ENCODE data around the gene FHAD1. TPM values are rescaled to one million over a fixed set of nuclear protein-coding genes. Genes with fewer than 3 reads are reported as not detected.

Gene FHAD1
- total and polyA plus RNA-seq, 10 of the 15 experiments (the other 5 are each of a cell fraction or from before 2014, with no cell fraction given) = 0.09 to 1.0 (median 0.32) TPM; not detected in 2

GRCh38 chr1:15264769-15265168, 17.7 kb downstream of the FHAD1 start:
- no peak overlapping the region for H3K9ac ChIP-seq (ENCODE audit: control insufficient read depth, insufficient read depth, low read length)
- H3K27ac ChIP-seq (ENCODE audit: control insufficient read depth, insufficient read depth) = no peak overlapping the region
- DNase-seq (ENCODE audit: low read depth, low spot score) (no peak), ATAC-seq (no peak), FAIRE-seq (no peak)
- H3K36me3 ChIP-seq (ENCODE audit: control insufficient read depth in 2 of 2, insufficient read depth in 2 of 2, low read length in 1 of 2) = no peaks in the 10 kb centered on the region
- ChIA-PET POLR2A (interaction anchor here (0.6 to 1.0 kb wide), 2 partner anchors 13 to 17 kb away, joined by 3 read pairs; no protein-coding TSS in a partner anchor), CTCF (interaction anchor here (0.7 to 1.5 kb wide), 5 partner anchors 9 to 136 kb away, joined by 3 to 9 read pairs (median 3); no protein-coding TSS in a partner anchor), SMC1A (ENCODE audit: uncharacterized antibody, unreplicated experiment) (interaction anchor here (0.7 to 1.8 kb wide), 4 partner anchors 11 to 136 kb away, joined by 3 to 7 read pairs (median 4); no protein-coding TSS in a partner anchor), RAD21 (ENCODE audit: unreplicated experiment) (interaction anchor here (0.8 to 1.1 kb wide), 2 partner anchors 17 to 33 kb away, joined by 3 read pairs; no protein-coding TSS in a partner anchor)
- no peak overlapping the region for H3K4me2 ChIP-seq (ENCODE audit: control insufficient read depth, insufficient read depth)
- H3K4me1 ChIP-seq (ENCODE audit: control insufficient read depth, insufficient read depth, low read length) = peaks cover 14% of the 10 kb centered on the region
- intact Hi-C loops (cut with micrococcal nuclease; ENCODE audit: unreplicated experiment) (no loop called here), in situ Hi-C loops (cut with MboI) (no loop called here)
- 0% methylated on average over 2 of the region's 2 CpGs for WGBS (ENCODE audit: insufficient coverage, insufficient replicate concordance, low lambda C conversion rate, missing lambda C conversion rate)
- no peak overlapping the region for H3K4me3 ChIP-seq
- H3K79me2 ChIP-seq (ENCODE audit: control insufficient read depth, insufficient read depth, low read length) = no peaks in the 10 kb centered on the region
- peaks cover 1% of the 10 kb centered on the region; the same call in 1 of the 3 replicates for H3K9me3 ChIP-seq (replicated peaks; ENCODE audit: control insufficient read depth, insufficient read depth, low read length)
- no TSS peak for BruUV-seq (replicated peaks)
- H4K20me1 ChIP-seq (ENCODE audit: control insufficient read depth, insufficient read depth) = no peaks in the 10 kb centered on the region
- no peak overlapping the region for H2AFZ ChIP-seq (ENCODE audit: control insufficient read depth, low read depth, low read length)
- no peaks in the 10 kb centered on the region for H3K27me3 ChIP-seq (replicated peaks in 1 of 2; ENCODE audit: control insufficient read depth in 2 of 2, insufficient read depth in 2 of 2, low read length in 1 of 2)
- TF ChIP-seq CTCF (IDR thresholded peaks at IDR 0.05 in 2 of 3, conservative IDR thresholded peaks at IDR 0.05 in 1 of 3; ENCODE audit: control insufficient read depth in 2 of 3, extremely low read depth in 1 of 3, insufficient read depth in 1 of 3, low read depth in 3 of 3, low read length in 3 of 3) (no peak), HDAC6 (IDR thresholded peaks at IDR 0.05; ENCODE audit: unreplicated experiment) (no peak), TCF3 (IDR thresholded peaks at IDR 0.05; ENCODE audit: borderline replicate concordance, insufficient read depth, low read depth, low read length) (no peak), POLR2A (IDR thresholded peaks at IDR 0.05; ENCODE audit: low read depth, low read length) (no peak), FOXK2 (IDR thresholded peaks at IDR 0.05) (no peak), KAT2A (conservative IDR thresholded peaks at IDR 0.05; ENCODE audit: control insufficient read depth, low read depth, low read length) (no peak), BACH1 (IDR thresholded peaks at IDR 0.05; ENCODE audit: borderline replicate concordance) (no peak), ZNF274 (IDR thresholded peaks at IDR 0.05; ENCODE audit: insufficient read depth, insufficient read length) (no peak), ZBTB4 (CRISPR knock-in tag; IDR thresholded peaks at IDR 0.05) (no peak), SIX5 (IDR thresholded peaks at IDR 0.05; ENCODE audit: low read depth, low read length, severe bottlenecking) (no peak)
- TF ChIP-seq, protein P1, sequence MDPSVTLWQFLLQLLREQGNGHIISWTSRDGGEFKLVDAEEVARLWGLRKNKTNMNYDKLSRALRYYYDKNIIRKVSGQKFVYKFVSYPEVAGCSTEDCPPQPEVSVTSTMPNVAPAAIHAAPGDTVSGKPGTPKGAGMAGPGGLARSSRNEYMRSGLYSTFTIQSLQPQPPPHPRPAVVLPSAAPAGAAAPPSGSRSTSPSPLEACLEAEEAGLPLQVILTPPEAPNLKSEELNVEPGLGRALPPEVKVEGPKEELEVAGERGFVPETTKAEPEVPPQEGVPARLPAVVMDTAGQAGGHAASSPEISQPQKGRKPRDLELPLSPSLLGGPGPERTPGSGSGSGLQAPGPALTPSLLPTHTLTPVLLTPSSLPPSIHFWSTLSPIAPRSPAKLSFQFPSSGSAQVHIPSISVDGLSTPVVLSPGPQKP (IDR thresholded peaks at IDR 0.05; ENCODE audit: low read depth, low read length) = no peak
- TF ChIP-seq, protein P2, sequence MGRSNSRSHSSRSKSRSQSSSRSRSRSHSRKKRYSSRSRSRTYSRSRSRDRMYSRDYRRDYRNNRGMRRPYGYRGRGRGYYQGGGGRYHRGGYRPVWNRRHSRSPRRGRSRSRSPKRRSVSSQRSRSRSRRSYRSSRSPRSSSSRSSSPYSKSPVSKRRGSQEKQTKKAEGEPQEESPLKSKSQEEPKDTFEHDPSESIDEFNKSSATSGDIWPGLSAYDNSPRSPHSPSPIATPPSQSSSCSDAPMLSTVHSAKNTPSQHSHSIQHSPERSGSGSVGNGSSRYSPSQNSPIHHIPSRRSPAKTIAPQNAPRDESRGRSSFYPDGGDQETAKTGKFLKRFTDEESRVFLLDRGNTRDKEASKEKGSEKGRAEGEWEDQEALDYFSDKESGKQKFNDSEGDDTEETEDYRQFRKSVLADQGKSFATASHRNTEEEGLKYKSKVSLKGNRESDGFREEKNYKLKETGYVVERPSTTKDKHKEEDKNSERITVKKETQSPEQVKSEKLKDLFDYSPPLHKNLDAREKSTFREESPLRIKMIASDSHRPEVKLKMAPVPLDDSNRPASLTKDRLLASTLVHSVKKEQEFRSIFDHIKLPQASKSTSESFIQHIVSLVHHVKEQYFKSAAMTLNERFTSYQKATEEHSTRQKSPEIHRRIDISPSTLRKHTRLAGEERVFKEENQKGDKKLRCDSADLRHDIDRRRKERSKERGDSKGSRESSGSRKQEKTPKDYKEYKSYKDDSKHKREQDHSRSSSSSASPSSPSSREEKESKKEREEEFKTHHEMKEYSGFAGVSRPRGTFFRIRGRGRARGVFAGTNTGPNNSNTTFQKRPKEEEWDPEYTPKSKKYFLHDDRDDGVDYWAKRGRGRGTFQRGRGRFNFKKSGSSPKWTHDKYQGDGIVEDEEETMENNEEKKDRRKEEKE (IDR thresholded peaks at IDR 0.05) = no peak
- TF ChIP-seq, protein P3, sequence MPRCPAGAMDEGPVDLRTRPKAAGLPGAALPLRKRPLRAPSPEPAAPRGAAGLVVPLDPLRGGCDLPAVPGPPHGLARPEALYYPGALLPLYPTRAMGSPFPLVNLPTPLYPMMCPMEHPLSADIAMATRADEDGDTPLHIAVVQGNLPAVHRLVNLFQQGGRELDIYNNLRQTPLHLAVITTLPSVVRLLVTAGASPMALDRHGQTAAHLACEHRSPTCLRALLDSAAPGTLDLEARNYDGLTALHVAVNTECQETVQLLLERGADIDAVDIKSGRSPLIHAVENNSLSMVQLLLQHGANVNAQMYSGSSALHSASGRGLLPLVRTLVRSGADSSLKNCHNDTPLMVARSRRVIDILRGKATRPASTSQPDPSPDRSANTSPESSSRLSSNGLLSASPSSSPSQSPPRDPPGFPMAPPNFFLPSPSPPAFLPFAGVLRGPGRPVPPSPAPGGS (IDR thresholded peaks at IDR 0.05; ENCODE audit: borderline replicate concordance, insufficient read depth, low read depth, low read length, poor library complexity, severe bottlenecking) = no peak
